HG03095 (cell line): ENCODE results near the gene IGSF9.
"Not testable (repeated sequence)": the region's sequence is repeated elsewhere in the genome, so short reads cannot be mapped to it uniquely, and the experiment has no call there.

Experiments
- ATAC-seq: cut with Tn5 transposase; IDR thresholded peaks from one replicate; pipeline ENCODE4 v1.9.1; 2021; ENCODE audit warnings: moderate library complexity; ENCODE audit not compliant: unreplicated experiment

Gene IGSF9

GRCh38 chr1:159921251-159921650, 24.2 kb downstream of the IGSF9 start:
- ATAC-seq: peak; percentile 29

GRCh38 chr1:159920651-159921050, 24.8 kb downstream of the IGSF9 start:
- no peak for ATAC-seq

GRCh38 chr1:159920202-159920601, 25.2 kb downstream of the IGSF9 start:
- no peak for ATAC-seq

GRCh38 chr1:159919236-159919865, 26.1 kb downstream of the IGSF9 start:
- ATAC-seq: no peak

GRCh38 chr1:159918352-159919200, 26.8 kb downstream of the IGSF9 start:
- ATAC-seq: no peak

- ATAC-seq: no peak
Measured at GRCh38 chr1:159917533-159918351, 27.7 kb downstream of the IGSF9 start.

- no peak for ATAC-seq
Measured at GRCh38 chr1:159916242-159917051, 29.0 kb downstream of the IGSF9 start.

- no peak for ATAC-seq
Measured at GRCh38 chr1:159915571-159916241, 29.7 kb downstream of the IGSF9 start.

- no peak for ATAC-seq
Measured at GRCh38 chr1:159914252-159915018, 31.0 kb downstream of the IGSF9 start.

- no peak for ATAC-seq
Measured at GRCh38 chr1:159913451-159914192, 31.8 kb downstream of the IGSF9 start.

GRCh38 chr1:159911326-159912070, 33.9 kb downstream of the IGSF9 start:
- ATAC-seq: no peak

- no peak for ATAC-seq
Measured at GRCh38 chr1:159908031-159908940, 37.1 kb downstream of the IGSF9 start.

- no peak for ATAC-seq
Measured at GRCh38 chr1:159906960-159907359, 38.5 kb downstream of the IGSF9 start.

GRCh38 chr1:159904036-159904435, 41.4 kb downstream of the IGSF9 start:
- ATAC-seq: not testable (repeated sequence)

GRCh38 chr1:159902541-159902940, 42.9 kb downstream of the IGSF9 start:
- ATAC-seq: no peak

GRCh38 chr1:159900755-159901360, 44.6 kb downstream of the IGSF9 start:
- no peak for ATAC-seq
